Measurements from ENCODE around the gene TTC9B.

GRCh38 chr19:40216777-40217026, 1.5 kb downstream of the TTC9B start:
- no peak for TF ChIP-seq POLR2A (IDR thresholded peaks at IDR 0.05; ENCODE audit: low read length)
- no peak for TF ChIP-seq GATA1 (IDR thresholded peaks at IDR 0.05; ENCODE audit: low read depth, low read length)

Measured in erythroblast (primary cell).